ENCODE measurements around the gene LRP6. TPM values are rescaled to one million over a fixed set of nuclear protein-coding genes. Genes with fewer than 3 reads are reported as not detected.

LRP6 gene
- total and polyA plus RNA-seq, 10 of the 15 experiments (the other 5 are each of a cell fraction or from before 2014, with no cell fraction given), result 1.5 to 14.9 (median 6.1) TPM

DNA sequence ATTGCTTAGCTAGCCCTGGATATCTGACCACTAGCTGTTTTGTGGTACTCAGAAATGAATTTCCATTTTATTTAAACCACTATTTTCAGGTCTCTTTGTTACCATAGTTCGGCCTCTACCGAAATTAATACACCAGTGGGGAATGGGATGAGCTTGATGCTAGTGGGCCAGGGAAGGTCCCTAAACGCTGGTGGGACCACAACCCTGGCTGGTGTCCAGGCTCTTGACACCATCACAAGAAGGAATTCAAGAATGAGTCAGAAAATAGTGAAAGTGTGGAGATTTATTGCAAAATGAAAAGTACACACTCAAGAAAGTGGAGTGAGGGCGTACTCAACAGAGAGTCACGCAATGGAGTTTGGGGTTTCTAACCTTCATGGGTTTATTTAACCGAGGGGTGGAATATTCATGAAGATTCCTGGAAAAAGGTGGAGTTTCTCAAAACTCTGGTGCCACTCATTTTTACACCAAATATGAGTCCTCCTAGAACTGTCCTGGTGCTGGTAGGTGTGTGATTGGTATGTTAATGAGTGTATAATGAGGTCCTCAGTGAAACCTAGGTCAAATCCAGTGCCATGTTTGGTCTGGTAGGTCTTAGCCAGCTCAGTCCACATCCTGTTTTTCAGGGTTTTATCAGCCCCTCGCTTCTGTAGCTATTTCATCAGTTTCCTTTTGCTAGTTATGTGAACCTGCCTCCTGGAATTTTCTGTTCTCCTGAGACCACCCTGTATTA lies 38.9 kb upstream of the LRP6 start (continued):
- TF ChIP-seq CEBPZ (IDR thresholded peaks at IDR 0.05; ENCODE audit: low read depth, low read length), result no peak

GRCh38 chr12:12302976-12303375 lies 36.1 kb upstream of the LRP6 start:
- SMC1A ChIA-PET (ENCODE audit: uncharacterized antibody, unreplicated experiment), result no interaction called here
- Histone ChIP-seq H4K20me1 (ENCODE audit: control insufficient read depth, insufficient read depth) (no peaks in the 10 kb centered on the region), H3K27me3 (replicated peaks in 1 of 2; ENCODE audit: control insufficient read depth in 2 of 2, insufficient read depth in 2 of 2, low read length in 1 of 2) (no peaks in the 10 kb centered on the region), H3K36me3 (ENCODE audit: control insufficient read depth in 2 of 2, insufficient read depth in 2 of 2, low read length in 1 of 2) (no peaks in the 10 kb centered on the region), H3K4me3 (no peak overlapping the region), H3K4me2 (ENCODE audit: control insufficient read depth, insufficient read depth) (no peak overlapping the region), H2AFZ (ENCODE audit: control insufficient read depth, low read depth, low read length) (no peak overlapping the region), H3K4me1 (ENCODE audit: control insufficient read depth, insufficient read depth, low read length) (no peaks in the 10 kb centered on the region), H3K79me2 (ENCODE audit: control insufficient read depth, insufficient read depth, low read length) (no peaks in the 10 kb centered on the region), H3K9me3 (replicated peaks; ENCODE audit: control insufficient read depth, insufficient read depth, low read length) (no peaks in the 10 kb centered on the region; the same call in 2 of the 3 replicates), H3K27ac (ENCODE audit: control insufficient read depth, insufficient read depth) (no peak overlapping the region), H3K9ac (ENCODE audit: control insufficient read depth, insufficient read depth, low read length) (no peak overlapping the region)
- 92% methylated on average over 2 of the region's 2 CpGs for WGBS (ENCODE audit: insufficient coverage, insufficient replicate concordance, low lambda C conversion rate, missing lambda C conversion rate)
- CTCF ChIA-PET, result no interaction called here
- BruUV-seq (replicated peaks), result no TSS peak
- ATAC-seq (no peak), DNase-seq (ENCODE audit: low read depth, low spot score) (no peak), FAIRE-seq (no peak)
- in situ Hi-C loops (cut with MboI), result no loop called here
- intact Hi-C loops (cut with micrococcal nuclease; ENCODE audit: unreplicated experiment), result no loop called here
- POLR2A ChIA-PET, result no interaction called here
- RAD21 ChIA-PET (ENCODE audit: unreplicated experiment), result no interaction called here
- TF ChIP-seq, protein P1, sequence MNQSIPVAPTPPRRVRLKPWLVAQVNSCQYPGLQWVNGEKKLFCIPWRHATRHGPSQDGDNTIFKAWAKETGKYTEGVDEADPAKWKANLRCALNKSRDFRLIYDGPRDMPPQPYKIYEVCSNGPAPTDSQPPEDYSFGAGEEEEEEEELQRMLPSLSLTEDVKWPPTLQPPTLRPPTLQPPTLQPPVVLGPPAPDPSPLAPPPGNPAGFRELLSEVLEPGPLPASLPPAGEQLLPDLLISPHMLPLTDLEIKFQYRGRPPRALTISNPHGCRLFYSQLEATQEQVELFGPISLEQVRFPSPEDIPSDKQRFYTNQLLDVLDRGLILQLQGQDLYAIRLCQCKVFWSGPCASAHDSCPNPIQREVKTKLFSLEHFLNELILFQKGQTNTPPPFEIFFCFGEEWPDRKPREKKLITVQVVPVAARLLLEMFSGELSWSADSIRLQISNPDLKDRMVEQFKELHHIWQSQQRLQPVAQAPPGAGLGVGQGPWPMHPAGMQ (IDR thresholded peaks at IDR 0.05; ENCODE audit: borderline replicate concordance), result no peak
- TF ChIP-seq POLR2A (IDR thresholded peaks at IDR 0.05; ENCODE audit: low read depth, low read length) (no peak), CHD4 (IDR thresholded peaks at IDR 0.05) (no peak), NRF1 (conservative IDR thresholded peaks at IDR 0.05; ENCODE audit: low read depth, low read length) (no peak), PAX8 (IDR thresholded peaks at IDR 0.05) (no peak), CREM (IDR thresholded peaks at IDR 0.05; ENCODE audit: low read depth) (no peak), KLF5 (IDR thresholded peaks at IDR 0.05; ENCODE audit: partially characterized antibody) (no peak), ETV6 (conservative IDR thresholded peaks at IDR 0.05 in 1 of 2, IDR thresholded peaks at IDR 0.05 in 1 of 2; ENCODE audit: borderline replicate concordance in 1 of 2, low read depth in 1 of 2) (no peak)
- TF ChIP-seq, protein P2, sequence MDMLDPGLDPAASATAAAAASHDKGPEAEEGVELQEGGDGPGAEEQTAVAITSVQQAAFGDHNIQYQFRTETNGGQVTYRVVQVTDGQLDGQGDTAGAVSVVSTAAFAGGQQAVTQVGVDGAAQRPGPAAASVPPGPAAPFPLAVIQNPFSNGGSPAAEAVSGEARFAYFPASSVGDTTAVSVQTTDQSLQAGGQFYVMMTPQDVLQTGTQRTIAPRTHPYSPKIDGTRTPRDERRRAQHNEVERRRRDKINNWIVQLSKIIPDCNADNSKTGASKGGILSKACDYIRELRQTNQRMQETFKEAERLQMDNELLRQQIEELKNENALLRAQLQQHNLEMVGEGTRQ (IDR thresholded peaks at IDR 0.05; ENCODE audit: borderline replicate concordance, low read depth, low read length), result no peak
- TF ChIP-seq, protein P3, sequence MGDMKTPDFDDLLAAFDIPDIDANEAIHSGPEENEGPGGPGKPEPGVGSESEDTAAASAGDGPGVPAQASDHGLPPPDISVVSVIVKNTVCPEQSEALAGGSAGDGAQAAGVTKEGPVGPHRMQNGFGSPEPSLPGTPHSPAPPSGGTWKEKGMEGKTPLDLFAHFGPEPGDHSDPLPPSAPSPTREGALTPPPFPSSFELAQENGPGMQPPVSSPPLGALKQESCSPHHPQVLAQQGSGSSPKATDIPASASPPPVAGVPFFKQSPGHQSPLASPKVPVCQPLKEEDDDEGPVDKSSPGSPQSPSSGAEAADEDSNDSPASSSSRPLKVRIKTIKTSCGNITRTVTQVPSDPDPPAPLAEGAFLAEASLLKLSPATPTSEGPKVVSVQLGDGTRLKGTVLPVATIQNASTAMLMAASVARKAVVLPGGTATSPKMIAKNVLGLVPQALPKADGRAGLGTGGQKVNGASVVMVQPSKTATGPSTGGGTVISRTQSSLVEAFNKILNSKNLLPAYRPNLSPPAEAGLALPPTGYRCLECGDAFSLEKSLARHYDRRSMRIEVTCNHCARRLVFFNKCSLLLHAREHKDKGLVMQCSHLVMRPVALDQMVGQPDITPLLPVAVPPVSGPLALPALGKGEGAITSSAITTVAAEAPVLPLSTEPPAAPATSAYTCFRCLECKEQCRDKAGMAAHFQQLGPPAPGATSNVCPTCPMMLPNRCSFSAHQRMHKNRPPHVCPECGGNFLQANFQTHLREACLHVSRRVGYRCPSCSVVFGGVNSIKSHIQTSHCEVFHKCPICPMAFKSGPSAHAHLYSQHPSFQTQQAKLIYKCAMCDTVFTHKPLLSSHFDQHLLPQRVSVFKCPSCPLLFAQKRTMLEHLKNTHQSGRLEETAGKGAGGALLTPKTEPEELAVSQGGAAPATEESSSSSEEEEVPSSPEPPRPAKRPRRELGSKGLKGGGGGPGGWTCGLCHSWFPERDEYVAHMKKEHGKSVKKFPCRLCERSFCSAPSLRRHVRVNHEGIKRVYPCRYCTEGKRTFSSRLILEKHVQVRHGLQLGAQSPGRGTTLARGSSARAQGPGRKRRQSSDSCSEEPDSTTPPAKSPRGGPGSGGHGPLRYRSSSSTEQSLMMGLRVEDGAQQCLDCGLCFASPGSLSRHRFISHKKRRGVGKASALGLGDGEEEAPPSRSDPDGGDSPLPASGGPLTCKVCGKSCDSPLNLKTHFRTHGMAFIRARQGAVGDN (IDR thresholded peaks at IDR 0.05), result no peak

Measured in GM12878 (cell line).